ENCODE data around the gene IL7R.

Gene IL7R, protein sequence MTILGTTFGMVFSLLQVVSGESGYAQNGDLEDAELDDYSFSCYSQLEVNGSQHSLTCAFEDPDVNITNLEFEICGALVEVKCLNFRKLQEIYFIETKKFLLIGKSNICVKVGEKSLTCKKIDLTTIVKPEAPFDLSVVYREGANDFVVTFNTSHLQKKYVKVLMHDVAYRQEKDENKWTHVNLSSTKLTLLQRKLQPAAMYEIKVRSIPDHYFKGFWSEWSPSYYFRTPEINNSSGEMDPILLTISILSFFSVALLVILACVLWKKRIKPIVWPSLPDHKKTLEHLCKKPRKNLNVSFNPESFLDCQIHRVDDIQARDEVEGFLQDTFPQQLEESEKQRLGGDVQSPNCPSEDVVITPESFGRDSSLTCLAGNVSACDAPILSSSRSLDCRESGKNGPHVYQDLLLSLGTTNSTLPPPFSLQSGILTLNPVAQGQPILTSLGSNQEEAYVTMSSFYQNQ

DNA sequence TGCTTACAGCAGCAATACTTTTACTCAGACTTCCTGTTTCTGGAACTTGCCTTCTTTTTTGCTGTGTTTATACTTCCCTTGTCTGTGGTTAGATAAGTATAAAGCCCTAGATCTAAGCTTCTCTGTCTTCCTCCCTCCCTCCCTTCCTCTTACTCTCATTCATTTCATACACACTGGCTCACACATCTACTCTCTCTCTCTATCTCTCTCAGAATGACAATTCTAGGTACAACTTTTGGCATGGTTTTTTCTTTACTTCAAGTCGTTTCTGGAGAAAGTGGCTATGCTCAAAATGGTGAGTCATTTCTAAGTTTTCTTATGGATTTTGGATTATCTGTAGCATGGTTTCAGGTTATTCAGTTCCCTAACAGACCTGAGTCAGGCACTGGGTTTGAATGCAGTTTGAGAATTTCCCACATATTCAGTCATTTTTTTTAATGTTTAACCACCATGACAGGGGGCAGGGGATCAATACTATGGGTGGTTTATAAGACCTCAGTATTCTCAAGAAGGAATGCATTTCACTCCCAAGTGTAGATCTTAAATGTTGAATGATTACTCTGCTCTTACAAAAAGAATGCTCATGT, at the start of gene IL7R:
TSS of gene IL7R (plus strand) at position 127 of the 587 bp plus-strand sequence. CDS start at position 214, 87 bp downstream.
- DNase-seq = no peak

DNA sequence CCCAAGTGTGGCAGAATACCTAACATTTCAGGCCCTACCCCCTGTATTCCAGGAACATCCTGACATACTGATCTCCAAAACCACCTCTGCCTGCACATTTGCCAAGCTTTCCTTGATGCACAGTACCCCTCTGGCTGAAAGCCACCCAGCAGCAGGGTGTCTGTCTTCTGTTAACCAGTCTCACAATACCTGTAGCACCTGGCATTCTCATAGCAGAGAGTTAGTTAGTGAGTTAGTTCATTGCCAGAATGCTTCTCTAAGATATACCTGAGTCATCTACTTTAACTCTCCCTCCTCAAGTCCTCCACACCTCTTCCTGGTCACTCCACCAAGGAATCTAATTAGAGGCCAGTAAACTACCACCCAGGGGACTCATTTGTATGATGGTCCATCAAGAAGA, 46.1 kb upstream of the IL7R start:
- no peak for DNase-seq

DNA sequence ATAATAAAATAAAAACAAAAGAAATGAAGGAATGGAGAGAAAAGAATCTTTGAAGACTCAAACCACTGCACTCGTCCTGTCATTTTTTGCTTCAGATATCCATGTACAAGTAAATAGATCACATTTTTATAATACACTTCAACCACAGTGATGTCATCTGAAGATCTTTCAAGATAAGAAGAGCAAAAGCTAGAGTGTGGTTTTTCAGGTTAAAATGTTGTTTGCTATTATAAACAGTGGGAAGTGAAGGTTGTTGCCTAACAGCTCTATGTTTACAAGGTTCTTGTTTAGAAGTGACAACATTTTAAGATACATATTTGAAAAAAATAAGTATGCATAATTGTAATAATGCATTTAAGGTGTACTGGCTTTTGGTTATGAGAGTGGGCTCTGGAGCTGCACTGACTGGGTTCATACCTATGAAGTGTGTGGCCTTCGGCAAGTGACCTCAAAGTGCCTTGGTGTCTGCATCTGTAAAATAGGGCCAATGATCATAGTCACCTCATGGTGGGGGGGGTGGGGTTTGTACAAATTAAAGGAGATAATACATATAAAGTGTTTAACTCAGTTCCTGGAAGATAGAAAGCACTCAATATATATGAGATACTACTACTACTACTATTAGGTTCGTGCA, 45.5 kb upstream of the IL7R start:
- no peak for DNase-seq

DNA sequence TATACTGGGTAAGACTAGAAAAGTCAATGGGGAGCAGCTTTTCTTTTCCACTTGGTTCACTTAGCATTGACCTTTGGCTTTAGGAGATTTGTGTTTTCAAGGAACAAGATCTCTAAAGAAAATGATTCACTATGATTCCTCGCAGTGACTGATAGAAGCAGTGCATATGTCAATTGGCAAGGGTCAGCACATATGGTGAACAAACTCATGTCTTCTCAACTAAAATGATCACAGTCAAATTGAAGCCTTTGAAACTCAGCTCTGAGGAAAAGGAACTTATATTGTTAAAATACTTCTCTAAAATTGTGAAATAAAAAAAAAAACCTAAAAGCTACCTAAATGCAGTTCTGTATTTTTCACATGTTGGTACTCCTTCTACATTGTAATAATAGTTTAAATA, 43.2 kb upstream of the IL7R start:
- no peak for DNase-seq

DNA sequence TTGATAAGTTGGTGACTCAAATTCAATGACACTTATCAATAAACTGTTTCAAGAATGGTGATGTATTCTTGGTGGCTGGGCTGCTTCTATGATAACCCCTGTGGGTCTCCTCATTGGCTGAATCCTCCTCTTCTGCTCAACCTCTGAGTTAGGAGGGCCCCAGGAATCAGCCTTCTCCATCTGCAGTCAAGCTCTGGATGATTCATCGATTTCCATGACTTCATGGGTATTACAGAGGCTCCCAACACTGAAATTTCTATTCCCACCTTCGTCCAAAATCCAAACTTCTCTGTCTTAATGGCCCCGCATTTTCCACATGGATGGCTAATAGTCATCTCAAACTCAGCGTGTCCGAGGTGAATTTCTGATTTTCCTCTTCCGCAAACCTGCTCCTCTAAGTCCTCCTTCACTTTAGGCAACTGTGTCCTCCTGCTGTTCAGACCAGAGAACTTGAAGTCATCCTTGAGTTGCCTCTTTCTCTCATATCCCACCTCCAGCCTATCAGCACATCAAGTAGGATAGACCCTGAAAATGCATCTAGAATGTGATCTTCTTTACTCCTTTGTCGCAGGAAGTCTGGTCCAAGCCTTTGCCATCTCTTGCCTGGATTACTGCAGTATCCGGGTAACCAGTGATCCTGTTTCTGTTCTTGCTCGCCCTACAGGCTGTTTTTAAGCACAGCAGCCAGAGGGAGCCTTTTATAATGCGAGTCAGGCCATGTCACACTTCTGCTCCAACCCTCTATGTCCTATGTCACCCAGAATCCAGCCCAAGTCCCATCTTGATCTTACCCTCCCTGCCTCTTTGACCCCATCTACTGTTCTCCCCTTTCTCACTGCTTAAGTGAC, 41.4 kb upstream of the IL7R start:
- DNase-seq = peak; percentile 51

DNA sequence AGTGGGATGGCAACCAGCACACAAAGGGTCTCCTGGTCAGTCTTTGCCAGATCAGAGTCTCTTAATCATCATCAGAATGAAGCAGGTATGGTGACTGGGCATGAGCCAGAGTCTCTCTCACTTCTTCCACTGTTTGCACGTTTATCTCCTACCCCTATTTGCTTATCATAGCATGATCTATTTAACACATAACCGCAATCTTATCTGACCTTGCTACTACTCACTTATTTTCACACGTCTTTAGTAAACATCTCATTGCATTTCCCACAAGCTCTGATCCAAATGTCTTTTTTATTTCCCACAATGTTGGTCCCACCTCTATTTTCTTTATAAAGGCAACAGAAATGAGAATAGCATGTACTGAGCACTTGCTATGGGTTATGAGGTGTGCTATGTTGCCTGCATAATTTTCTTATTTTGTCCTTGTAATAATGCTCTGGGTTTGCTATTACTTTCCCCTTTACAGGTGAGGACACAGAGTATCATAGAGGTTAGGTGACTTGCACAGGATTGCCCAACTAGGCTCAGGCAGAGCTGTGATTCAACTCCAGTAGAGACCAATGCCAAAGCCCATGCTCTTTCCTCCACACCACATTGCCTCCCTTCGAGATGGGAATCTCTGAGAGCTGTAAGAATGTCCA, 39.7 kb upstream of the IL7R start:
- DNase-seq = no peak

DNA sequence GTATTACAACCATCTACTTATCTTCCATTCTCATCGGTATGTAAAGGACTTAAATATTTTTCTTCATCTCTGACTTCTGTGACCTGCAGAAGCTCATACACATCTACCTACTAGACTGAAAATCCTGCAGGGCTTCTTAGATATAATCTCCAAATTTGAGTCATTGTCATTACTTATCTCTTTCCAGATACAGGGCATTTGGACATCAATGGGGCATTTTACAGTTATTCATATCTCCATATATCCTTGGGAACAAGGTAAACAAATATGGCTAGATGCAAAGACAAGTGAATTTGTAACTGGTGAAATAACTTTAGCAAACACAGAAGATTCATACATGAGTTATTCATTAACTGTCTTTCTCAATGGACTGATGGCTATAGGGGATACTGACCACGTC, 37.7 kb upstream of the IL7R start:
- DNase-seq = no peak

DNA sequence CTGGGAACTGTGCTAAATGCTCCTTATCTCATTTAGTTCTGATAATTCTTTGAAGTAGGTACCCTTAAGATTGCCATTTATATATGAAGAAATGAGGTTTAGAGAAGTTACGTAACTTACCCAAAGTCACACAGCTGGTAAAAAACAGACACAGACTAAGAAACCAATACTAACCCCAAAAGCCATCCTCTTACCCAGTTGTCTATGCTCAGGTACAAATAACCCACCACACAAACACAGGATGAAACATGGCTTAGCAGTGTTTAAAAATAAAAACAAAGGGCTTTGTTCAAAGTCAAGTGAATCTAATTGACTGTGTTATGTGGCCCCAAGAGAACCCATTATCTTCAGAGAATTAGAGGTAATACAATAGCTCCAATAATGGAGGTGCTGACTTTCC, 37.0 kb upstream of the IL7R start:
- DNase-seq = no peak

DNA sequence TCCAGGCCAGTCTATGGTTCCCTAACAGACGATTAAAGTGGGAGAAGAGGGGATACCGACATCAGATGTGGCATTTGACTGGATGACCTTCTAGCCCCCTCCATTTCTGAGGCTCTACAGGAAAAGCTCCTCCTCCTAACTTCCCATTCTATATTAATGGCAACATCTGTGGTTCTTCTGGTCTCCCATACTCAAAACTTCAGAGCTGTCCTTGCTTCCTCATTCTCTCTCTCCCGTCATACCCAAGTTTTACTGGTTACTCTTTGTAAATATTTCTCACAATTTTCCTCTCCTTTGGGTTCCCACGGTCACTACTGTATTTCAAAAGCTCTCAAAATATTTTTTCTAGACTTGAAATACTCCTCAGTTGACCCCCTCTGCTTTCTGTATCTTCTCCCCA, 36.0 kb upstream of the IL7R start:
- DNase-seq = no peak

DNA sequence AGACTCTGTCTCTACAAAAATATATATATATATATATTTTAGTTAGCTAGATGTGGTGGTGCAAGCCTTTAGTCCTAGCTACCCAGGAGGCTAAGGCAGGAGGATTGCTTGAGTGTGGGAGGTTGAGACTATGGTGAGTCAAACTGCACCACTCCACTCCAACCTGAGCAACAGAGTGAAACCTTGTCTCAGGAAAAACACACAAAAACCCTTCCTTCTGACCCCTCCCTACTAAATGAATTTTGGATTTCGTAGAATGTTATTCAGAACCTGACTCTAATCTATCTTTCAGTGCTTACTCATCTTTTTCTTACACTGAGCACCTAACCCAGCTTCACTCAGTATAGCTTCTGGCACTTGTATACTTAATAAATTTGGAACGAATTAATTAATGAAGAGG, 35.2 kb upstream of the IL7R start:
- no peak for DNase-seq

DNA sequence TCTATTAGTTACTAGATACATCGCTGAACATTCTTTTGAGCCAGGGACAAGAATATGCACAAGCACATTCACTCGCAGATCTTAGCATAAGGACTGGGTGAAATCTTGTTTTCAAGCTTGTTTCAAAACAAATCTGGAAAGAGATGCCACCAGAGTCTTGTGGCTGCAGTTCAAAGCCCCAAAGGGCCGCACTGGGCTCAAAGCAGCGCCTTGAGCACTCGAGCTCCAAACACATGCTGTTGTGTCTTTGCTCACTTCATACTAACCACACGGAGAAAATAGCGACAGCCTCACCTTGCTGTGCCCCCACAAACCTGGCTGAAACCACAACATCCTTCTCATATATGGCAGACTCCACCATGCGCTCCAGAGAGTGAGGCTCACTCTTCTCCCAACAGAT, 34.2 kb upstream of the IL7R start:
- no peak for DNase-seq

DNA sequence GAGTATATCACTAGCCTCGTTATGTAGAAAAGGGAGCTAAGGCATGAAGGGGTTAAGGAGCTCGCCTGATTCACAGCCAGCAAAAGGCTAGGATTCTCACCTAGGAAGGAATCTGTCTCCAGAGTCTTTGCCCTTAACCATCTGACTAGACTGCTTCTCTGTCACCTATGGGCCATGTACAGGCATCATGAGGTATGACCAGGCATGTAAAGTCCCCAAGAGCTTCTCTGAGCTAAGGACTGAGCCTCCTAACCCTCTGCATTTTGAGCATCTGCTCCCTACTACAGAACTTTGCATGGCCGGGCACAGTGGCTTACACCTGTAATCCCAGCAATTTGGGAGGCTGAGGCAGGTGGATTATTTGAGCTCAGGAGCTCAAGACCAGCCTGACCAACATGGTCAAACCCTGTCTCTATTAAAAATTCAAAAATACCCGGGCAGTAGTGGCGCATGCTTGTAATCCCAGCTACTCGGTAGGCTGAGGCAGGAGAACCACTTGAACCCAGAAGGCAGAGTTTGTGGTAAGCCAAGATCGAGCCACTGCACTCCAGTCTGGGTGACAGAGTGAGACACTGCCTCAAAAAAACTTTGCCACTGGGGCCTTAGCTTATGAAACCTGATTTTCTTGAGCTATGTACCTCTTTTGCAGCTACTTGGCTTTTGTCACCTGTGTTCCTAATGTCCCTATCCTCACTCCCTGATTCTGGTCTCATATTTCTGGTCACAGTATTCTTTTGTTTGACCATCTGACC, 33.2 kb upstream of the IL7R start:
- DNase-seq = no peak

DNA sequence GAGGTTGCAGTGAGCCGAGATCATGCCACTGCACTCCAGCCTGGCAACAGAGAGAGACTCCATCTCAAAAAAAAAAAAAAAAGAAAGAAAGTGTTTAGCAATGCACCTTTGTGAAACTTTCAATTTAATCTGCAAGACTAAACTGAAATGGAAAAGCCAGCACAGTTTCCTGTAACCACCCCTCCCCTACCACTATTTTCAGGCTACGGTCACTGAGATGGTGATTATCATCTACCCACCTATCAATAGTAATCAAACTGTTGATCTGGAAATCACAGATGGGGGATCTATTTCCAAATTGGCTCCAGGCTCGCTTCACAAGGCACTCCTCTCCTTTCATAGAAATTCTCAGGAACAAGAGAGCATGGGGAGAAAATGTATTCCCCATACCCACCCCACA, 30.6 kb upstream of the IL7R start:
- no peak for DNase-seq

DNA sequence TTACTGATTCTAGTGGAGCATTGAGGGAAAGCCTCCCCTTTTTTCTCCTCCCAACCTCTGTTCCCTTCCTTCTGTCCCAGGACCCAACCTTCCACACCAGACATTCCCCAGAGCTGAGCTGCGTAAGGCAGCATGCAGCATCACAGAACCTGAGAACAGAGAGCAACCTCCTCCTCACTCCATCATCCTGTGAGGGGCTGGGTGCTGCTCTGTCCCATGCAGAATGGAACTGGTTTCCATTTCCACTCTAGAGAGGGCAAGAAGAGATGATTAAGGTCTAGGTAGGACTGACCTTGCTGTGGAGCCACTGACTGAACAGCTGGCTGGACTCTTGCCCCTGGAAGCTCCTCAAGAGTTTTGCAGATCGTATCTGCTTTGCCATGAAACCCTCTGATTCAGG, 30.1 kb upstream of the IL7R start:
- DNase-seq = no peak

DNA sequence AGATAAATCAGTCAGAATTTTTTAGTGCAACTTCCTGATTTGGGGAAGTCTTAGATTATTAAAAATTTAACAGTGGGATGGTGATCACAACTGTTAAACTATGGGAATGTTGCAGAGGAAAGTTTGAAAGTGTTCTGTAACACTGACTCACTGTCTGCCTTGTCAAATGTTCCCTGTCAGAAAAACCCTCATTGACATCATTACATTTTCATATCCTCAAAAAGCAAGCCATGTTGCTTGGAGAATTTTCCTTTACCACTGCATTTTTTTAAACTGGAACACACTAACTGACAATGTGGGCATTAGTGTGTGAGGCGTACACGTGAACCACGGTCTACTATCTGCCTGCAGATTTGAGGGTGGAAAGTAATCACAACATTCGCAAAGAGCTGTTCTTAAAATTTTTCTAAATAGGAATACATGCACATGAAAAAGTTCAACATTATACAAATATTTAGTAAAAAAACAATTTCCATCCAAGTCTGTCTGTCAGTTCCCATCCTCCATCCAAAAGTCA, 28.6 kb upstream of the IL7R start:
- DNase-seq = no peak

DNA sequence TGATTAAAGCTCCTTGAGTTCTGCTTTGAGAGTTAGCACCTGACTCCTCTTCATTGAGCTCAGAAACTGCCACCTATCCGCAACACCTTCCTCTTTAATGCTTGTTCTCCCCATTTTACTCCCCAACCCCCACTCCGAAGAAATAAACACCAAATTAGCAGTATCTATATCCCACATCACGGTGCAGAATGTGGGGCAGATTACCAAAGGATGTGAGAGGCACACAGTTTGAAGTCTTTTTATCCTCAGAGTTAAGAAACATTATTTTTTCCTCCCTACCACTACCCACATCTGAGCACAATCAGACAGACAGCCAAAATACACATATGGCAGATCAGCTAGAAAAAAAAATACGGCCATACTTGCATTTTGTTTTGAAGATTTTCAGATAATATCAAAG, 26.1 kb upstream of the IL7R start:
- DNase-seq = no peak

DNA sequence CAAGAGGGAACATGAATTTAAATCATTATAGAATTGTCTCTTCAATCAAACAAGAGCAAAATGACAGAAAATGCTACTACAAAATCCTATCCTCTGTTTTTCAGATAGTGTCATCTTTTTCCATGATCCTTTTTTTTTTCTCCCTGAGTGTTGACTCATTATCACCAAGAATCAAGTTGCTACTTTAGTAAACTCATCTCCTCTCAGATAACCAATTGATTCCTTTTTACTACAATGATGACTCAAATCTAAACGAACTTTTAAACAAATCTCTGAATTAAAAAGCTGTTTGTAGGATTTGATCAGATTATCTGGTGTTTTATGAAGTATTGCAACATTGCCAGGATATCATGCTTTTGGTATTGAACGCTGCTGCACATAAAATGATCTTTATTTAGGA, 23.9 kb upstream of the IL7R start:
- no peak for DNase-seq

DNA sequence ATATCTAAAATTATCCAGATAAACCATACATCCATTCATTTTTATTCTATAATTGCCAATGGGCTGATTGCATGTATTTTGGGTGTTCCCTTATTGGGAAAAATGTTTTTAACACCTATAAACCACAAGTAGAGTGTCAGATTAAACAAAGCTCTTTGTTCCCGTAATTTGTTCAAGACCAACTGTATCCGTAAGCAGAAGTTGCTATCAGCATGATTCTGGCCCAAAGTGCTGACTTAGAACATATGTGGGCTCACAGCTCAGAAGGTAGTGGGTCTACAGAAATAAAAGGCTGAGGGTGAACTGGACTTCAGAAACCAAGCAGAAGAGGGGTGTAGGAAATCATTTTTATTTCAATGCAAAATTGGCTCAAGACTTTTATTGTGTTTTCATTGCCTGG, 23.5 kb upstream of the IL7R start:
- no peak for DNase-seq

DNA sequence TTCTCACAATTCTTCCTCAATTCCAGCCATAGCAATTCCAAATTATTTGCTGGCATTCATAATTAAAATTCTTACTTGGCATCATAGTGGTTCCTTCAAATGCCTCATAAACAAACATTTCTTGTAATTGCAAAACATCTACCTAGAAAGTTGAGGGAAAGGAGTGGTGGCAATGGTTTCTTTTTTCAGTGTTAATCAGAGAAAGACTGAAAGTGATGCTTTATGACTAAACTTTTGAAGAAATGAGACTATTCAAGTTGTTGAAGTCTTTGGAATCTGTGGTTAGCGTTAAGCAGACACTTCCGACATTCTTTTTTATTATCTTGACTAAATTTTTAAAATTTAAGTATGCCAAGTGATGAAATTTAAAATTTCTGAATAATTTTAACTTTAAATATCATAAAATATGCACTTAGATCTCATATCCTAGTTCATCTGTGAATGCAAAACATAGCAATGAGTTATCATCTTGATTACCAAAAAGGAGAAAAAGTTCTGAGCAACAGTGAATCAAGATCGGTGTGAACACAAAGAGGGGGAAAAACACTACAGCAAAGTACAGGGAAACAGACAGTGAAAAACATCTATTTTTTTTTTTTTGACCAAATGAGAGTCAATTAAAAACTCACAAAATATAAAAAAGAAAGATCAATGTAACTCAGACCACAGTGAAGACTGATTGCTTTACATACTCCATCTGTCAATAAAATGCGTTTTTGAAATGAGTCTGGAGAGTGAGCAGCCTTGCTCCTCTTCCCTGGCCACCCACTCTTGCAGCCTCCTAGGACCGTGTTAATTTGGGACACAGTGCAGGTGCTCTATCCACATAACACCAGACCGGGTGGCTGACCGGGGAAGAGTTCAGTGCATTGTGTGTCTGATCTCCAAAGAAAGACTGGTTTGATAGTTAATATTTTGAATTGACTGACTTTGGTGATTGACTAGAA, 20.6 kb upstream of the IL7R start:
- DNase-seq = no peak

DNA sequence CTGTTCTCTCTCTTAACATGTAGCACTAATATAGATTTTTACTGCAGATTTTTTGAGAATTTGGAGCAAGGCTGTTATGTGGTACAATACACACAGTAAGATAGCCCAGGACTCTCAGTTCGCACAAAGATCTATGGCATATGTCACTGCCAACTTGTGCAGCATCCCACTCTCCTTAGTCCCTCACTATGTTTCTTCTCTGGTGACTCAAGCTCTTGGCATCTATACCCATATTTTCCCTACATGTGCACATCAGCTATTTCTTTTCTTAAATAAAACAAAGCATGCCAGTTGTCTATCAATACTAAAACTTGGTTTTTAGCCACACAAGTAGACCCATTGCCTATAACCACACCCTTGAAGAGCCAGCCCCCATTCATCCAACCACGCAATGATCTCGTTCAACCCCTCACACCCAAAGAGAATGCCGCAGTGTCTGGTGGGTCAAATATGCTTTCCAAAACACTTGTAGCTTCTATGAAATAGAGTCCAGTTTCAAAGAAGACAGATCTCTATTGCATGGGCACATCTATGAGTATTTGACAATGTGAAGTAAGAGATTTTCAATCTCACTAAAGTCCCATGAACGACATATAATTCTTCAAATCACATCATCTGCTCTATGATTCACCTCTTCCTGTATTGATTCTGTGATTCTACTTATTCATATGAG, 18.2 kb upstream of the IL7R start:
- DNase-seq = no peak
